T-cell (primary cell): Measurements from ENCODE around the gene VWC2. TPM values are rescaled to one million over a fixed set of nuclear protein-coding genes. Genes with fewer than 3 reads are reported as not detected.

Source experiments
- ATAC-seq, 4 experiments: fragments of 200-7000 bp in 3 of 4; fragments of 150-1000 bp in 1 of 4; cut with Tn5 transposase; replicated peaks in 1 of 4; 1 replicate in 3 of 4; 2 replicates in 1 of 4; pipeline ENCODE4 v1.10.0; 2021; ENCODE audit warnings: moderate library complexity in 3 of 4, mild to moderate bottlenecking in 2 of 4, moderate number of reproducible peaks in 1 of 4
- CTCF ChIA-PET, 2 donors: fragments of 300-600 bp; sonication (Branson Sonifier 250); formaldehyde crosslinking; loops; one replicate each; lab custom pipeline; 2022; ENCODE audit warnings: antibody characterized with exemption in 2 of 2; lab: Charles Lee
- POLR2A ChIA-PET, 2 donors: fragments of 300-600 bp; sonication (Branson Sonifier 250); formaldehyde crosslinking; loops; one replicate each; lab custom pipeline; 2022; ENCODE audit warnings: antibody characterized with exemption in 2 of 2; lab: Charles Lee
- DNase-seq, 35 experiments: peaks; one replicate each; pipeline versions ENCODE4 v3.0.0 to v3.0.0-alpha.2; 2013 to 2023
- H3K27ac ChIP-seq: one replicate; pipeline ENCODE4 v1.5.1; 2013; ENCODE audit warnings: low read length
- H3K27me3 ChIP-seq, 2 experiments: replicated peaks in 1 of 2; 1 replicate in 1 of 2; 2 replicates in 1 of 2; pipeline versions ENCODE4 v1.6.1 to v1.7.0; 2013; ENCODE audit warnings: low read length in 1 of 2, mixed read lengths in 1 of 2; ENCODE audit not compliant: control insufficient read depth in 2 of 2, insufficient read depth in 2 of 2; ENCODE audit errors: extremely low read depth in 1 of 2
- H3K36me3 ChIP-seq, 2 donors: 1 replicate in 1 of 2; 2 replicates in 1 of 2; pipeline versions ENCODE4 v1.6.1 to v1.7.0; 2013; ENCODE audit warnings: low read length in 1 of 2; ENCODE audit not compliant: control insufficient read depth in 2 of 2, insufficient read depth in 1 of 2; ENCODE audit errors: extremely low read depth in 1 of 2
- H3K4me1 ChIP-seq, 2 experiments: 1 replicate in 1 of 2; 2 replicates in 1 of 2; pipeline versions ENCODE4 v1.6.1 to v1.7.0; 2013; ENCODE audit warnings: low read length in 2 of 2, mixed read lengths in 1 of 2; ENCODE audit not compliant: insufficient read depth in 2 of 2, control insufficient read depth in 1 of 2; ENCODE audit errors: extremely low read depth in 1 of 2
- H3K4me3 ChIP-seq, 2 donors: 1 replicate in 1 of 2; 2 replicates in 1 of 2; pipeline versions ENCODE4 v1.5.1 to v1.7.0; 2013; ENCODE audit warnings: mild to moderate bottlenecking in 2 of 2, low read length in 1 of 2, moderate library complexity in 1 of 2; ENCODE audit not compliant: control insufficient read depth in 1 of 2; ENCODE audit errors: extremely low read depth in 1 of 2
- H3K9me3 ChIP-seq: 2 replicates; pipeline ENCODE4 v1.7.0; 2013
- H3K27ac Mint-ChIP-seq, 2 donors: one replicate each; pipeline ENCODE4 v1.8.0; 2020 to 2021; ENCODE audit warnings: mild to moderate bottlenecking in 2 of 2, mixed read lengths in 2 of 2
- H3K27me3 Mint-ChIP-seq, 2 donors: one replicate each; pipeline ENCODE4 v1.8.0; 2021 to 2022; ENCODE audit warnings: mixed read lengths in 2 of 2
- H3K36me3 Mint-ChIP-seq: one replicate; pipeline ENCODE4 v1.8.0; 2021; ENCODE audit warnings: mixed read lengths
- H3K4me1 Mint-ChIP-seq, 3 donors: one replicate each; pipeline ENCODE4 v1.8.0; 2020 to 2022; ENCODE audit warnings: mixed read lengths in 3 of 3, mild to moderate bottlenecking in 1 of 3
- H3K4me3 Mint-ChIP-seq, 3 donors: one replicate each; pipeline ENCODE4 v1.8.0; 2020 to 2022; ENCODE audit warnings: mild to moderate bottlenecking in 3 of 3, mixed read lengths in 3 of 3, moderate library complexity in 3 of 3
- H3K9me3 Mint-ChIP-seq, 3 donors: one replicate each; pipeline ENCODE4 v1.8.0; 2020 to 2022; ENCODE audit warnings: mixed read lengths in 3 of 3
- WGBS: methylation state at CpG from one replicate; pipeline ENCODE4 v1.1.5; 2013; ENCODE audit warnings: missing lambda C conversion rate; ENCODE audit not compliant: insufficient coverage; 5-methylcytosine and 5-hydroxymethylcytosine counted together
- total RNA-seq, 35 experiments: library from RNA in 6 of 35; stranded (reverse) in 6 of 35; fragments of 120-200 nt in 1 of 35; gene quantifications; one replicate each; pipeline versions ENCODE4 v1.2.1 to v1.2.4 and lab custom pipeline; 2013 to 2026

The VWC2 gene
- total RNA-seq, 5 donors from 2014 or later (not counting 1 experiment from before 2014, with no cell fraction given): not detected

- H3K36me3 ChIP-seq: no peaks in the 10 kb centered on the region
- H3K27ac Mint-ChIP-seq: no peak overlapping the region
- no peaks in the 10 kb centered on the region for H3K9me3 ChIP-seq
- H3K27me3 Mint-ChIP-seq: peaks cover 5 to 6% of the 10 kb centered on the region in 2 donors
- no peak for ATAC-seq
- H3K4me3 Mint-ChIP-seq: no peak overlapping the region
- WGBS: no CpG with 5 or more reads among the region's 4 CpGs
- ChIA-PET CTCF (no interaction called here), POLR2A (no interaction called here)
- no peaks in the 10 kb centered on the region for H3K9me3 Mint-ChIP-seq
- no peak overlapping the region for H3K4me3 ChIP-seq
- H3K4me1 Mint-ChIP-seq: no peaks in the 10 kb centered on the region
- no peaks in the 10 kb centered on the region for H3K4me1 ChIP-seq
- H3K27me3 ChIP-seq: peaks cover 0 to 7% of the 10 kb centered on the region in 2 experiments
- no peak overlapping the region for H3K27ac ChIP-seq
- DNase-seq: no peak
- H3K36me3 Mint-ChIP-seq: no peaks in the 10 kb centered on the region
Measured at GRCh38 chr7:49803812-49804211, 30.4 kb downstream of the VWC2 start.

GRCh38 chr7:49805371-49806007 lies 32.1 kb downstream of the VWC2 start:
- Histone ChIP-seq H3K9me3 (no peaks in the 10 kb centered on the region), H3K4me1 (no peaks in the 10 kb centered on the region), H3K4me3 (no peak overlapping the region), H3K27me3 (peaks cover 0 to 3% of the 10 kb centered on the region in 2 experiments), H3K27ac (no peak overlapping the region), H3K36me3 (no peaks in the 10 kb centered on the region)
- no peak overlapping the region for H3K27ac Mint-ChIP-seq
- H3K4me3 Mint-ChIP-seq: no peak overlapping the region
- no peaks in the 10 kb centered on the region for H3K4me1 Mint-ChIP-seq
- DNase-seq (no peak), ATAC-seq (no peak)
- CTCF ChIA-PET: no interaction called here
- no CpG with 5 or more reads among the region's 2 CpGs for WGBS
- peaks cover 5 to 6% of the 10 kb centered on the region in 2 donors for H3K27me3 Mint-ChIP-seq
- no peaks in the 10 kb centered on the region for H3K36me3 Mint-ChIP-seq
- no peaks in the 10 kb centered on the region for H3K9me3 Mint-ChIP-seq
- POLR2A ChIA-PET: no interaction called here

- CTCF ChIA-PET: no interaction called here
- no peaks in the 10 kb centered on the region for H3K36me3 Mint-ChIP-seq
- H3K4me3 Mint-ChIP-seq: no peak overlapping the region
- H3K4me1 Mint-ChIP-seq: no peaks in the 10 kb centered on the region
- H3K27me3 Mint-ChIP-seq: peaks cover 0 to 11% of the 10 kb centered on the region in 2 donors
- no peak overlapping the region for H3K27ac Mint-ChIP-seq
- no peaks in the 10 kb centered on the region for H3K36me3 ChIP-seq
- H3K27ac ChIP-seq: no peak overlapping the region
- ATAC-seq (no peak), DNase-seq (no peak)
- no peaks in the 10 kb centered on the region for H3K9me3 Mint-ChIP-seq
- H3K4me3 ChIP-seq: no peak overlapping the region
- H3K27me3 ChIP-seq: no peaks in the 10 kb centered on the region
- H3K9me3 ChIP-seq: no peaks in the 10 kb centered on the region
- POLR2A ChIA-PET: no interaction called here
- H3K4me1 ChIP-seq: no peaks in the 10 kb centered on the region
Measured at GRCh38 chr7:49812534-49812933, 39.1 kb downstream of the VWC2 start.

GRCh38 chr7:49817279-49817678 lies 43.8 kb downstream of the VWC2 start:
- H3K27me3 Mint-ChIP-seq: peaks cover 0 to 11% of the 10 kb centered on the region in 2 donors
- H3K9me3 Mint-ChIP-seq: no peaks in the 10 kb centered on the region
- no peaks in the 10 kb centered on the region for H3K9me3 ChIP-seq
- no peaks in the 10 kb centered on the region for H3K36me3 ChIP-seq
- no peaks in the 10 kb centered on the region for H3K27me3 ChIP-seq
- ATAC-seq (no peak), DNase-seq (no peak)
- WGBS: 83% methylated on average over 1 of the region's 1 CpG
- H3K4me3 Mint-ChIP-seq: no peak overlapping the region
- no peaks in the 10 kb centered on the region for H3K4me1 ChIP-seq
- ChIA-PET POLR2A (no interaction called here), CTCF (no interaction called here)
- no peaks in the 10 kb centered on the region for H3K4me1 Mint-ChIP-seq
- H3K4me3 ChIP-seq: no peak overlapping the region
- H3K27ac ChIP-seq: no peak overlapping the region
- no peaks in the 10 kb centered on the region for H3K36me3 Mint-ChIP-seq
- H3K27ac Mint-ChIP-seq: no peak overlapping the region

GRCh38 chr7:49821181-49821580 lies 47.7 kb downstream of the VWC2 start:
- DNase-seq: no peak
- no peaks in the 10 kb centered on the region for H3K36me3 Mint-ChIP-seq
- ATAC-seq: no peak
- peaks cover 0 to 10% of the 10 kb centered on the region in 2 donors for H3K27me3 Mint-ChIP-seq
- Histone ChIP-seq H3K27me3 (no peaks in the 10 kb centered on the region), H3K9me3 (no peaks in the 10 kb centered on the region), H3K36me3 (no peaks in the 10 kb centered on the region), H3K27ac (no peak overlapping the region), H3K4me1 (no peaks in the 10 kb centered on the region), H3K4me3 (no peak overlapping the region)
- peaks cover 5 to 16% (median 12%) of the 10 kb centered on the region in 3 donors for H3K9me3 Mint-ChIP-seq
- H3K27ac Mint-ChIP-seq: no peak overlapping the region
- H3K4me1 Mint-ChIP-seq: no peaks in the 10 kb centered on the region
- ChIA-PET CTCF (no interaction called here), POLR2A (no interaction called here)
- no peak overlapping the region for H3K4me3 Mint-ChIP-seq

GRCh38 chr7:49822856-49823255 lies 49.4 kb downstream of the VWC2 start:
- Histone ChIP-seq H3K36me3 (no peaks in the 10 kb centered on the region), H3K4me3 (no peak overlapping the region), H3K27ac (no peak overlapping the region), H3K4me1 (no peaks in the 10 kb centered on the region), H3K27me3 (no peaks in the 10 kb centered on the region), H3K9me3 (no peaks in the 10 kb centered on the region)
- WGBS: 82% methylated on average over 2 of the region's 5 CpGs
- H3K4me1 Mint-ChIP-seq: no peaks in the 10 kb centered on the region
- CTCF ChIA-PET: no interaction called here
- peaks cover 5 to 16% (median 13%) of the 10 kb centered on the region in 3 donors for H3K9me3 Mint-ChIP-seq
- peaks cover 0 to 6% of the 10 kb centered on the region in 2 donors for H3K27me3 Mint-ChIP-seq
- H3K36me3 Mint-ChIP-seq: no peaks in the 10 kb centered on the region
- H3K27ac Mint-ChIP-seq: no peak overlapping the region
- POLR2A ChIA-PET: no interaction called here
- no peak overlapping the region for H3K4me3 Mint-ChIP-seq
- DNase-seq: no peak
- no peak for ATAC-seq

GRCh38 chr7:49823566-49823965 lies 50.1 kb downstream of the VWC2 start:
- H3K36me3 Mint-ChIP-seq: no peaks in the 10 kb centered on the region
- no peak overlapping the region for H3K27ac Mint-ChIP-seq
- no peaks in the 10 kb centered on the region for H3K4me1 Mint-ChIP-seq
- WGBS: 91% methylated on average over 3 of the region's 3 CpGs
- peaks cover 0 to 6% of the 10 kb centered on the region in 2 donors for H3K27me3 Mint-ChIP-seq
- DNase-seq: no peak
- H3K4me1 ChIP-seq: no peaks in the 10 kb centered on the region
- no peak overlapping the region for H3K27ac ChIP-seq
- no peak overlapping the region for H3K4me3 ChIP-seq
- H3K4me3 Mint-ChIP-seq: no peak overlapping the region
- H3K9me3 Mint-ChIP-seq: peaks cover 5 to 16% (median 16%) of the 10 kb centered on the region in 3 donors
- H3K27me3 ChIP-seq: no peaks in the 10 kb centered on the region
- ChIA-PET POLR2A (no interaction called here), CTCF (no interaction called here)
- ATAC-seq: no peak
- no peaks in the 10 kb centered on the region for H3K9me3 ChIP-seq
- no peaks in the 10 kb centered on the region for H3K36me3 ChIP-seq
